22Rv1 (cell line): ENCODE results near the gene NECTIN1.

ENCODE experiments used
- CTCF ChIP-seq: fragments of 450-650 bp; IDR thresholded peaks from 2 replicates; pipeline ENCODE4 v1.5.1; 2017; ENCODE audit warnings: mild to moderate bottlenecking
- ZFX ChIP-seq: fragments of 450-650 bp; IDR thresholded peaks from 2 replicates; pipeline ENCODE4 v1.6.1; 2017; ENCODE audit warnings: antibody characterized with exemption, borderline replicate concordance

GRCh38 chr11:119713359-119714040 is 15.5 kb downstream of the NECTIN1 start:
- TF ChIP-seq CTCF (no peak), ZFX (no peak)
